Measurements from ENCODE around the gene LRRC8C.

Gene LRRC8C

DNA sequence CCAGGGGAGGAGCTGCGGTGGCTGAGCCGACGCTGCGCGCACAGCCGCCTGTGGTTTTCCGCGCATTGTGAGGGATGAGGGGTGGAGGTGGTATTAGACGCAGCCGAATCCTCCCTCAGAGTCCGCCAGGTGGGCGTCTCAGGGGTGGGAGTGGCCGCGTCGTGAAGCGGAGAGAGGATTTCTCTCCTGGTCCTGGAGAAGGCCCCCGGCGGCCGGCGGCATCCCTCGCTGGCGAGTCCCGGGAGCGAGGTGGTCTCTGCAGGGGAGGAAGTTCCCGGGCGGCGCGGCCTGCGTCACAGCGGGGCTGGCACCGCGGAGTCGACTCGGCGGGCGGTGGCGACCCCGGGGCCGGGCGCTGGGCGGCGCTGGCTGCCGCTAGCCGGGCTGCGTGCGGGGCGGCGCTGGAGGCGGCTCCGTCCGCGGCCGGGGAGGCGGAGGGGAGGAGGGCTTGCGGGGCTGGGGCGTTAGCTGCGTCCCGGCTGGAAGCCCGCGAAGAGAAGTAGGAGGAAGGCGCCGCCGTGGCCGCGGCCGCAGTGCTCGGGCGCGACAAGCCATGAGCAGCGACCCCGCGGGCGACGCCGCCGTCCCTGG is at the start of gene LRRC8C:
Gene LRRC8C (plus strand): TSS at position 464 of the 591 bp plus-strand sequence. CDS start 53,354 bp downstream, outside the sequence.
- in situ Hi-C loops (cut with MboI; ENCODE audit: low pct_unique_long_range_greater_than_20kb, low sequenced_read_pairs, unreplicated experiment) = loop anchor here (25.0 kb wide), 2 partner anchors 130 to 355 kb away; partner anchors contain the start of gene ZNF326
- DNase-seq (ENCODE audit: low spot score) = peak; percentile 89
- peak; percentile 88 for TF ChIP-seq CTCF (IDR thresholded peaks at IDR 0.05; ENCODE audit: extremely low read depth, insufficient read depth, missing control alignments)

DNA sequence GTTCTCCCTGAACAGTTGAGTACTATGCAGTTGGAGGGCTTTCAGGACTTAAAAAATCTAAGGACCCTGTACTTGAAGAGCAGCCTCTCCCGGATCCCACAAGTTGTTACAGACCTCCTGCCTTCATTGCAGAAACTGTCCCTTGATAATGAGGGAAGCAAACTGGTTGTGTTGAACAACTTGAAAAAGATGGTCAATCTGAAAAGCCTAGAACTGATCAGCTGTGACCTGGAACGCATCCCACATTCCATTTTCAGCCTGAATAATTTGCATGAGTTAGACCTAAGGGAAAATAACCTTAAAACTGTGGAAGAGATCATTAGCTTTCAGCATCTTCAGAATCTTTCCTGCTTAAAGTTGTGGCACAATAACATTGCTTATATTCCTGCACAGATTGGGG is 48.7 kb upstream of the LRRC8C start:
- no peak for DNase-seq (ENCODE audit: low spot score)
- TF ChIP-seq CTCF (IDR thresholded peaks at IDR 0.05; ENCODE audit: extremely low read depth, insufficient read depth, missing control alignments) = no peak
- in situ Hi-C loops (cut with MboI; ENCODE audit: low pct_unique_long_range_greater_than_20kb, low sequenced_read_pairs, unreplicated experiment) = no loop called here

DNA sequence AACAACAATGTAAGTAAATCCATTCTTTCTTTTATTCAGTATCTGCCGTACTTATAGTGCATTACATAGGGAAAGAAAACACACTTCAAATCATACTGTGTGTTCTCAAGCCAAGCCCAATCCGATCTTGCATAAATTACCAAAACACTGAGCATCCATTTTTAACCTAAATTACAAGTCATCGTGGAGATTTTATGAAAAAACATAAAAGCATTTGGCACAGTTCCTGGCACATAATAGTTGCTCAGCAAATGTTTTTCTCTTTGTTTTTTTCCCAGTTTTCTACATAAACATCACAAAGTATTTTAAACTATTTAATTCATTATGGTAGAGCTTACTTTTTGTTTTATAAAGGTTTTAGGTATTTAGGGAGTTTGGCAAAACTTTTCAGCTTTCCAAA is 48.1 kb upstream of the LRRC8C start:
- TF ChIP-seq CTCF (IDR thresholded peaks at IDR 0.05; ENCODE audit: extremely low read depth, insufficient read depth, missing control alignments) = no peak
- in situ Hi-C loops (cut with MboI; ENCODE audit: low pct_unique_long_range_greater_than_20kb, low sequenced_read_pairs, unreplicated experiment) = no loop called here
- DNase-seq (ENCODE audit: low spot score) = no peak

DNA sequence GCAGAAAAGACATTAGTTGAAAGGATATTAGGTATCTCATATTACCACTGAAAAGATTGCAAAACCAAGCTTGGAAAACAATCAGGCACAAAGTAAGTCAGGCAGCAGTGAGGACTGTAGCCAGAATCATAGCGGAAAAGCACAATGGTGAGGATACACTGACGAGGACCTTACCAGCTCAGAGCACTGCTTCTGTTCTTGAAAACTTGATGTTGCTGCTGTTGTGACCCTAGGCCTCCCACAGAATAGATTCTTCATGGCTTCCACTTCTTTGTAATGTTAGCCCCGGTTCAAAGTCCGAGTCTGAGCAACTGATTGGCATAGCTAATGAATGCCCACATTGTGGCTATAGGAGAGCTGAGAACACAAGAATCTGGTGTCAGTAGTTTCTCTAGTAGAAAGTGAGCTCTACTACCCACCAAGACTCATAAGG is 45.2 kb upstream of the LRRC8C start:
- no peak for TF ChIP-seq CTCF (IDR thresholded peaks at IDR 0.05; ENCODE audit: extremely low read depth, insufficient read depth, missing control alignments)
- in situ Hi-C loops (cut with MboI; ENCODE audit: low pct_unique_long_range_greater_than_20kb, low sequenced_read_pairs, unreplicated experiment) = no loop called here
- no peak for DNase-seq (ENCODE audit: low spot score)

DNA sequence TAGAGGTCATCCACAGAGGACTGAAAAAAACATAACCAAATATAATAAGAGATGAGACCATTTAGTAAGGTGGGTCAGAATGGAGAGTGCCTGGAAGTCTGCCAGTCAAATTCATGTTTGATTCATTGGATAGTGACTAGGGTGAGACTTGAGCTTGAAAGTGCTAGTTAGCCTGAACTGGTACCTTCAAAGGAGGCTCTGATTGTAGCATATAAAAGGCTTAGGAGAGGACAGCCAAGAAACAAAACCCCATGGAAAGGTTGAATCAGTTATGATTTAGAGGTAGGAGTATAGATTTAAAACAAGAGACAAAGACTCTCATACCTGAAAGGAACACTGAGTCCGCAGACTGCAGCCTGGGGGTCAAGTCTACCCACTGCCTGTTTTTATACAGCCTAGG is 44.4 kb upstream of the LRRC8C start:
- no peak for DNase-seq (ENCODE audit: low spot score)
- in situ Hi-C loops (cut with MboI; ENCODE audit: low pct_unique_long_range_greater_than_20kb, low sequenced_read_pairs, unreplicated experiment) = no loop called here
- no peak for TF ChIP-seq CTCF (IDR thresholded peaks at IDR 0.05; ENCODE audit: extremely low read depth, insufficient read depth, missing control alignments)

DNA sequence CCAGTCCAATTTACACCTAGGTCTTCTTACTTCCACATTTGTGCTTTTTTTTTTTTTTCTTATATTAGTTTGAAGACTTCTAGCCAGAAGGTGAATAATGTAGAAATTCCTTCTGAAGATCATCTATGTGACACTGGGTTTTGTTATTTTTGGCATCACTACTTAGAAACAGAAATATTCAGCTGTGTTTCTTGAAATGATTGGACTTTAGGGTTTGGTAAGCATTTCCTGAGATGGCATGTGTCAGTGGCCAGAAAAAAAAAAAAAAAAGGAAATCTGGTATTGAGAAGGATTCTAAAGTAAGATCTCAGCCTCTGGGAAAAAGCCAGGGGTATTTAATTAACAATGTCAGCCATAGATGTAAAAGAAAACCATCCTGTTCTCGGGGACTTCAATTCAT is 43.4 kb upstream of the LRRC8C start:
- in situ Hi-C loops (cut with MboI; ENCODE audit: low pct_unique_long_range_greater_than_20kb, low sequenced_read_pairs, unreplicated experiment) = no loop called here
- TF ChIP-seq CTCF (IDR thresholded peaks at IDR 0.05; ENCODE audit: extremely low read depth, insufficient read depth, missing control alignments) = no peak
- DNase-seq (ENCODE audit: low spot score) = no peak
